ENCODE measurements around the gene MPZL2. TPM values are rescaled to one million over a fixed set of nuclear protein-coding genes. Genes with fewer than 3 reads are reported as not detected.

MPZL2 gene
- total and polyA plus RNA-seq, 9 of the 15 experiments (the other 6 are each of a cell fraction or from before 2014, with no cell fraction given) = 0.09 to 0.28 (median 0.18) TPM; not detected in 2

DNA sequence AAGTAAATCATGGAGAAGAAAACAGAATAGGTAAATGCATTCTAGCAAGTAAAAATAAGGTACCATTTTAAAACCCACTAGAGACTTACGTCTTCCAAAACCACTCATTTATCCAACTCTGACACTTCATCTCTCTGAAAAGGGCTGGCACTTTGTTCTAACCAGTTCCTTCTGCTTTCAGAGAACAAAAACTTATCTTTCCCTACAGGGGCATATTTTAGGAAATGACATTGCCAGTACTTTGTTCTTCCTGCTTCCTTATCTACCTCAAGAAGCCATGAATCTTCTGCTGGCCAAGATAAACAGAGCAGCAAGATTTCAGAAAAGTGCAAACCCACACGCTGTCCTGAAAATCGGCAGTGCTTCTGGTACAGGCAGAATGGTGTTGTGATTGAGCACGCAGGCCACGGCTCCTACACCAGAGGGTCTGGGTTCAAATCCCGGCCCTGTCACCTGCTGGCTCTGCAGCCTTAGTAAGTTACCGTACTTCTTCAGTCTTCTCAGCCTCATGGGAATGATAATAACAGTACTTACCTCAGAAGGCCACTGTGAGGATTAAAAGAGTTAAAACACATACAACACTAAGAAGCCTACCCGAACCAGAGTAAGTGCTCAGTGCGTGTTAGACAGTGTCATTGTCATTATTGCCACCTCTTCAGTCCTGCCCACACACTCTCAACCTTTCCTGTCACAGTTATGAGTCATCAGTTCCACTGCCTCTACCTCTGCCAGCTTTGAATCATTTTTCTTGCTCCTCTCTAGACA lies 22.9 kb downstream of the MPZL2 start (continued):
- TF ChIP-seq, protein P1, sequence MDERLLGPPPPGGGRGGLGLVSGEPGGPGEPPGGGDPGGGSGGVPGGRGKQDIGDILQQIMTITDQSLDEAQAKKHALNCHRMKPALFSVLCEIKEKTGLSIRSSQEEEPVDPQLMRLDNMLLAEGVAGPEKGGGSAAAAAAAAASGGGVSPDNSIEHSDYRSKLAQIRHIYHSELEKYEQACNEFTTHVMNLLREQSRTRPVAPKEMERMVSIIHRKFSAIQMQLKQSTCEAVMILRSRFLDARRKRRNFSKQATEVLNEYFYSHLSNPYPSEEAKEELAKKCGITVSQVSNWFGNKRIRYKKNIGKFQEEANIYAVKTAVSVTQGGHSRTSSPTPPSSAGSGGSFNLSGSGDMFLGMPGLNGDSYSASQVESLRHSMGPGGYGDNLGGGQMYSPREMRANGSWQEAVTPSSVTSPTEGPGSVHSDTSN (CRISPR knock-in tag; IDR thresholded peaks at IDR 0.05; ENCODE audit: low read depth) = peak; percentile 62
- TF ChIP-seq, protein P1 (tag; conservative IDR thresholded peaks at IDR 0.05; ENCODE audit: low read depth) = peak; percentile 97
- TF ChIP-seq RAD51 (IDR thresholded peaks at IDR 0.05; ENCODE audit: borderline replicate concordance, low read depth) = 0 out of 2 replicates have a peak, but pooled peaks have one; percentile 18
- no peak for TF ChIP-seq YBX1 (IDR thresholded peaks at IDR 0.05)
- peak; percentile 42; the same call in 1 of the 2 replicates for TF ChIP-seq GTF2E2 (tag; IDR thresholded peaks at IDR 0.05)
- peak; percentile 99 for TF ChIP-seq LEF1 (IDR thresholded peaks at IDR 0.05)
- peak; percentile 10; the same call in 1 of the 2 replicates for TF ChIP-seq C11orf30 (IDR thresholded peaks at IDR 0.05; ENCODE audit: low read depth)
- no peak for TF ChIP-seq SMARCB1 (IDR thresholded peaks at IDR 0.05; ENCODE audit: insufficient read length, low read depth)
- TF ChIP-seq NR2C2 (CRISPR knock-in tag; IDR thresholded peaks at IDR 0.05) = no peak
- peak; percentile 78 for TF ChIP-seq NR2C2 (tag; IDR thresholded peaks at IDR 0.05)
- TF ChIP-seq NRF1 (conservative IDR thresholded peaks at IDR 0.05 in 1 of 2, IDR thresholded peaks at IDR 0.05 in 1 of 2) = peak in 1 of 2 experiments; percentile 24; a peak in 1 of 4 replicates
- peak; percentile 83 for TF ChIP-seq HDAC3 (IDR thresholded peaks at IDR 0.05; ENCODE audit: borderline replicate concordance, partially characterized antibody)
- TF ChIP-seq TGIF2 (CRISPR knock-in tag; IDR thresholded peaks at IDR 0.05) = no peak
- TF ChIP-seq ESRRA (IDR thresholded peaks at IDR 0.05; ENCODE audit: borderline replicate concordance, low read depth) = peak; percentile 79; the same call in 1 of the 2 replicates
- peak; percentile 78 for TF ChIP-seq JUNB (CRISPR knock-in tag; conservative IDR thresholded peaks at IDR 0.05)
- peak; percentile 61; the same call in 1 of the 2 replicates for TF ChIP-seq CREM (IDR thresholded peaks at IDR 0.05; ENCODE audit: low read depth)
- TF ChIP-seq, protein P2, sequence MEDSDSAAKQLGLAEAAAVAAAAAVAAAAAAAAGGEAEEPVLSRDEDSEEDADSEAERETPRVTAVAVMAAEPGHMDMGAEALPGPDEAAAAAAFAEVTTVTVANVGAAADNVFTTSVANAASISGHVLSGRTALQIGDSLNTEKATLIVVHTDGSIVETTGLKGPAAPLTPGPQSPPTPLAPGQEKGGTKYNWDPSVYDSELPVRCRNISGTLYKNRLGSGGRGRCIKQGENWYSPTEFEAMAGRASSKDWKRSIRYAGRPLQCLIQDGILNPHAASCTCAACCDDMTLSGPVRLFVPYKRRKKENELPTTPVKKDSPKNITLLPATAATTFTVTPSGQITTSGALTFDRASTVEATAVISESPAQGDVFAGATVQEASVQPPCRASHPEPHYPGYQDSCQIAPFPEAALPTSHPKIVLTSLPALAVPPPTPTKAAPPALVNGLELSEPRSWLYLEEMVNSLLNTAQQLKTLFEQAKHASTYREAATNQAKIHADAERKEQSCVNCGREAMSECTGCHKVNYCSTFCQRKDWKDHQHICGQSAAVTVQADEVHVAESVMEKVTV (CRISPR knock-in tag; IDR thresholded peaks at IDR 0.05) = no peak
- TF ChIP-seq, protein P3, sequence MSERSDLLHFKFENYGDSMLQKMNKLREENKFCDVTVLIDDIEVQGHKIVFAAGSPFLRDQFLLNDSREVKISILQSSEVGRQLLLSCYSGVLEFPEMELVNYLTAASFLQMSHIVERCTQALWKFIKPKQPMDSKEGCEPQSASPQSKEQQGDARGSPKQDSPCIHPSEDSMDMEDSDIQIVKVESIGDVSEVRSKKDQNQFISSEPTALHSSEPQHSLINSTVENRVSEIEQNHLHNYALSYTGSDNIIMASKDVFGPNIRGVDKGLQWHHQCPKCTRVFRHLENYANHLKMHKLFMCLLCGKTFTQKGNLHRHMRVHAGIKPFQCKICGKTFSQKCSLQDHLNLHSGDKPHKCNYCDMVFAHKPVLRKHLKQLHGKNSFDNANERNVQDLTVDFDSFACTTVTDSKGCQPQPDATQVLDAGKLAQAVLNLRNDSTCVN (CRISPR knock-in tag; IDR thresholded peaks at IDR 0.05) = no peak

Measured in K562 (cell line).